ENCODE data around the gene RHBDL1.
"Not testable (repeated sequence)": the region's sequence is repeated elsewhere in the genome, so short reads cannot be mapped to it uniquely, and the experiment has no call there.

Gene RHBDL1

DNA sequence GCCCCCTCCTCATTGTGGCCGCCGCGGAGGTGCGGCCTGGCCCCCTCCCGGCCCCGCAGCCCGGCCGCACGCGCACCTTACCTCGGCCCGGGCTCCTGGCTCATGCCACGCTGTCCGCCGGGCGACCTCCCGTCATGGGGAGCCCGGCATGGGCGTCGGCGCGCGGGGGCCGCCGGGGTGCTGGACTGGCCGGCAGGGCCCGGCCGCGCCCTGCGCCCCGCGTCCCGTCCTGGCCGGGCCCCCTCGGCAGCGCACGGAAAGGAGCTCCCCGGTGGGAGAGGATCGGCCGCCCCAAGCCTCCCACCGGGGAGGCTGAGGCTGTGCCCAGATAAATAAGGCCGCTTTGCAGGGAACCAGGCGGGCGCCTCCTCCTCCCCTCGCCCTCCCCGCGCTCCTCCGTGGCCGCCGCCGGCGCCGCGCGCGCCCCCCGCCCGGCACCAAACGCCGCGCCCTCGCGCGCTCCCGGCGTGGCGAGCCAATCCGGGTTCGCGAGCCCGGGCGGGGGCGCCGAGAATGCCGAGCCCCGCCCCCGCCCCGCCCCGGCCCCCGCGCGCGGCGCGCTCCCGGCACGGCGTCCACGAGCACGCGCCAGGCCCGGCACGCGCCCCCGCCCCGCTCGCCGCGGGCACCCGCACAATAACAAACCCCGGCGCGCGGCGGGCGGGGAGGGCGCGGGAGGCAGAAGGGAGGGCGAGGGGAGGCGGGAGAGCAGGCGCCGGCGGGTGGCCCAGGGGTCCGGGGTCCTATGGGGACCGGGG is 30.1 kb downstream of the RHBDL1 start, which contains the start of gene FBXL16:
TSS of gene FBXL16 (minus strand) at position 371 of the 758 bp plus-strand sequence. CDS start 8,396 bp downstream, outside the sequence.
- DNase-seq (ENCODE audit: low read depth, low spot score) = no peak

GRCh38 chr16:706189-707061 is 31.0 kb downstream of the RHBDL1 start:
- DNase-seq (ENCODE audit: low read depth, low spot score) = no peak

DNA sequence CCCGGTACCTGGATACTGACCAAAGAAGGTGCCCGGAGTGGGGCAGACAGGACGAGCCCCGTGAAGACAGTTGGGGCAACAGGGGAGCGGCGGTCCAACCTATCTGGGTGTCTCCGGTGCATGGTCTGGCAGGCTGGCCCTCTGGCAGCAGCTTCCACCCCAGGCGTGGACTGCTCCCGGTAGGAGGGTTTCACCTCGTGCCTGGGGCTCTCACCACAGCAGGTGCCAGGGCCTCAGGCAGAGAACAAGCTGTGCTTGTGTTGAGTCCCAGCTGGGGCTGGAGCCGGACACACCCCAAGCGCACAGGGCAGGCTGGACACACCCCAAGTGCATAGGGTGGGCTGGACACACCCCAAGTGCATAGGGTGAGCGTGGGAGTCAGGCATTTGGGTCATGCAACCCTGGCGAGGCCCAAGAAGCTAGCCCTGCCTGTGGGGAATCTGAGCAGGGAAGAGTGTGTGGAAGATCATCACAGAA is 31.6 kb downstream of the RHBDL1 start:
- DNase-seq (ENCODE audit: low read depth, low spot score) = no peak

- DNase-seq (ENCODE audit: low read depth, low spot score) = no peak
Observed at GRCh38 chr16:708019-708418, 32.5 kb downstream of the RHBDL1 start.

DNA sequence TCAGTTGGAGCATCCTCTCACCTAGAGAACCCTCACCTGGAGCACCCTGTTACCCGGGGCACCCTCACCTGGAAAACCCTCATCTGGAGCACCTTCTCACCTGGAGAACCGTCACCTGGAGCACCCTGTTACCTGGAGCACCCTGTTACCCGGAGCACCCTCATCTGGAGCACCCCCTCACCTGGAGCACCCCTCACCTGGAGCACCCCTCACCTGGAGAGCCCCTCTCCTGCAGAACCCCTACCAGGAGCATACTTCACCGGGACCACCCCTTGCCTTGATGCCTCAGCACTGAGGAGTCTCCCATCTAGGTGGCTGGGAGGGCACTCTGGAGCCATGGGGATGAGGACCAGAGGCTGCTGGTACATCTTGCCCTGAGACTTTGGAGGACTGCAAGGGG is 33.5 kb downstream of the RHBDL1 start:
- DNase-seq (ENCODE audit: low read depth, low spot score) = no peak

GRCh38 chr16:709566-710499 is 34.4 kb downstream of the RHBDL1 start:
- DNase-seq (ENCODE audit: low read depth, low spot score) = no peak

GRCh38 chr16:710500-711075 is 35.1 kb downstream of the RHBDL1 start:
- no peak for DNase-seq (ENCODE audit: low read depth, low spot score)

- DNase-seq (ENCODE audit: low read depth, low spot score) = no peak
Observed at GRCh38 chr16:711084-711483, 35.6 kb downstream of the RHBDL1 start.

DNA sequence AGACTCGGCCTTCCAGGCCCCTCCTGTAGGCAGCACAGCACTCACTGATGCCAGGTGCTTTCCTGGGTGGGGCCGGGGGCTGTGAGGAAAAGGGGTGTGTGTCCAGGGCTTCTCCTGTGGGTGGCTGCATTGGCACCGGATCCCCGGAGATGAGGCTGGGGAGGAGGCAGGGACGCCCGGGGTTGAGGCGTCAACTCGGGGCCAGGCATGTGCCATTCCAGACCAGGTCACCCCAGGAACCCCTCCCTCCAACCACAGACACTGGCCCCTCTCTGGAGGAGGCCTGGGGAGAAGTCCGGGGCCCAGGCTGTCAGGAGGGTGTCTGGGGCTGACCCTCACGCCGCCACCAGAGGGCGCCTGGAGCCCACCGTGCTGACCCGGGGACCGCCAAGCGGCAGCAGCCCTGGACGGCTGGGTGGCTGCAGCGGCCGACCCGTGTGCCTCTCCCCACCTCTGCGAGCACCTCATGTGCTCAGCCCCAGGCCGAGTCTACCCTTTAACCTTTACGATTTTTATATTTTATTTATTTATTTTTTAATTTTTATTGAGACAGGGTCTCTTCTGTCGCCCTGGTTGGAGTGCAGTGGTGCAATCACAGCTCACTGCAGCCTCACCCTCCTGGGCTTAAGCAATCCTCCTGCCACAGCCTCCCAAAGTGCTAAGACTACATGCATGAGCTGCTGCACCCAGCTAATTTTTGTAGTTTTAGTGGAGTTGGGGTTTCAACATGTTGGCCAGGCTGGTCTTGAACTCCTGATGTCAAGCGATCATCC is 36.3 kb downstream of the RHBDL1 start:
- no peak for DNase-seq (ENCODE audit: low read depth, low spot score)

- not testable (repeated sequence) for DNase-seq (ENCODE audit: low read depth, low spot score)
Observed at GRCh38 chr16:712740-713250, 37.3 kb downstream of the RHBDL1 start.

DNA sequence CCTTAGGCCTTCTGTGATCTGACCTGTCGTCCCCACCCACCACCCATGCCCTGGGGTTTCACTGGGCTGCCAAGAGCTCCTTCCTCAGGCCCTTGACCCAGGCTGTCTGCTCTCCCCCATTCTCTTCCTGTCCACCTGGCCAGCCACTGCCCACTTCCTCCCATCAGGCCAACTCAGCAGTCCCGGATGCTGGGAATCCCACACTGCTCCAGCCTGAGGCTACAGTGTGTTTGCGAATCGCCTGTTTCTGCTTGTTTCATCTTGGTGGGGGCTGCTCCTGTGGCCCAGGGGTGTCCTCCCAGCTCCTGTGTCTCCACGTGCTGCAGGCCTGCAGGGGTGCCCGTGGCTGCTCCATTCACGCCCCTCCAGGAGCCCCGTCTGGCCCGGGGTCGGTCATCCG is 38.6 kb downstream of the RHBDL1 start:
- DNase-seq (ENCODE audit: low read depth, low spot score) = no peak

DNA sequence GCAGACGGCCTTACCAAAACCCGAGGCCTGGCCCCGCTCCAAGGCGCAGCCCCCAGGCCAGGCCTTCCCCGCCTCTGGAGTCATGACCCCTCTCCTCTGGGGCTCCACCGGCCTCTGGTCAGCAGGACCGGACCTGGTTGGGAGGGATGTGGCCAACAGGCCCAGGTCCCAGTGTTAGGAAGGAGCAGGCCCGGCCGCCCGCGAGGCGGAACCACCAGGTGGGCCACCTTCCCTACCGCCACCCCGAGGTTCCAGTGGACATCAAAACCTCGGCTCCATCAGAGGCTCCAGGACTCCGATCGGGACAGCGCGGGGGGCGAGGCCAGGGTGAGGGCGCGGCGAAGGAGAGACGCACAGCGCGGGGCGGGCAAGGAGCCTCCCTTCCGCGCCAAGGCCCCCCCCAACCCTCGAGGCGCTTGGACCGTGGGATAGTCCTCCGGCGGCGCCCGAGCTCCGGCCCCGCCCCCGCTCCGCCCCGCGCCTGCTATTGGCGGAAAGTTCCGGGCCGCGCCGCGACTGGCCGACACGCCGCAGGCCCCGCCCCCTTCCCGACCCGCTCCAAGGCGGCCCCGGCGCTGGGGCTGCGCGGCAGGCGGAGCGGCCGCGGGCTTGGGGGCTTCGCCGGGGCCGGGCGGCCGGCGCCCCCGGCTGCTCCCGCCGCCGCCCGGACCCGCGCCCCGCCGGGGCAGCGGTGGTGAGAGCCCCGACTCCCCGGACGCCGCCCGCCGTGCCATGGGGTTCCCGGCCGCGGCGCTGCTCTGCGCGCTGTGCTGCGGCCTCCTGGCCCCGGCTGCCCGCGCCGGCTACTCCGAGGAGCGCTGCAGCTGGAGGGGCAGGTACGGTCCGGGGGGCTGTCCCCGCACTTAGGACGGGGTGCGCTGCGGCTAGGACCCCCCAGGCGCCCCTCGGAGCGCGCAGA is 39.3 kb downstream of the RHBDL1 start, which contains the start of gene METRN:
TSS of gene METRN (plus strand) at position 561 of the 919 bp plus-strand sequence. CDS start at position 733, 172 bp downstream.
- DNase-seq (ENCODE audit: low read depth, low spot score) = no peak

DNA sequence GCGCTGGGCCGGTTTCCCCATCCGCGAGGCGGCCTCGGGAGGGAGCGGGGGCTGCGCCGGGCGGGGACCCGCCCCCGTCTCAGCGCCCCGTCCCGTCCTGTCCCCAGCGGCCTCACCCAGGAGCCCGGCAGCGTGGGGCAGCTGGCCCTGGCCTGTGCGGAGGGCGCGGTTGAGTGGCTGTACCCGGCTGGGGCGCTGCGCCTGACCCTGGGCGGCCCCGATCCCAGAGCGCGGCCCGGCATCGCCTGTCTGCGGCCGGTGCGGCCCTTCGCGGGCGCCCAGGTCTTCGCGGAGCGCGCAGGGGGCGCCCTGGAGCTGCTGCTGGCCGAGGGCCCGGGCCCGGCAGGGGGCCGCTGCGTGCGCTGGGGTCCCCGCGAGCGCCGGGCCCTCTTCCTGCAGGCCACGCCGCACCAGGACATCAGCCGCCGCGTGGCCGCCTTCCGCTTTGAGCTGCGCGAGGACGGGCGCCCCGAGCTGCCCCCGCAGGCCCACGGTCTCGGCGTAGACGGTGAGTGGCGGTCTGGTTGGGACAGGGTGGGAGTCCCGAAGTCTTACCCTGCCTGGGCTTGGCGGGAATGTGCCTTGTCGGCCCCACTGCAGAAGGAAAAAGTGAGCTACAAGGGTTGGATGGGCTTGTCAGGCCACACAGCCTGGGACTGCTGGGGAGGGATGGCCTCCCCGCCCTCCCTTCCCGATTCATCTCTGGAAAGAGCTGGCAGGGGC is 40.2 kb downstream of the RHBDL1 start:
- DNase-seq (ENCODE audit: low read depth, low spot score) = no peak

GRCh38 chr16:716200-716568 is 40.7 kb downstream of the RHBDL1 start:
- no peak for DNase-seq (ENCODE audit: low read depth, low spot score)

GRCh38 chr16:716768-717325 is 41.4 kb downstream of the RHBDL1 start:
- no peak for DNase-seq (ENCODE audit: low read depth, low spot score)

- no peak for DNase-seq (ENCODE audit: low read depth, low spot score)
Observed at GRCh38 chr16:717450-718245, 42.2 kb downstream of the RHBDL1 start.

DNA sequence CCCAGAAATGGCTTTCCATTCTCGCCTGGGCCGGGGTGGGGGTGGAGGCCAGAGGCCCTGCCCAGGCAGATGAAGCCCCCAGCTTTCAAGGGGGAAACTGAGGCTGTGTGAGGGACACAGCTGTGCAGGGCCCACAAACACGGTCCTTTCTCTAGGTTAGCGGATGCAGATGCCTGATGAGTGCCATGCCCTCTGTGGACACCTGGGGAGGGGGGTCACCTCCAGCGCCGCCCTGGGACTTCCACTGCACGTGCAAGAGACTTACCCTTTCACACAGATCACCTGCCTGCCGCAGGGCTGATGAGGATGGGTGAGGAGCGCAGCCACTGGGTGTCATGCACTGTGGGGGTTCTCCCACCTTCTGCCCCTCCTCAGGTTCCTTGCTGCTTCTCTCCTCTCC is 42.9 kb downstream of the RHBDL1 start:
- no peak for DNase-seq (ENCODE audit: low read depth, low spot score)
